Measurements from ENCODE around the gene ZFP92.

DNA sequence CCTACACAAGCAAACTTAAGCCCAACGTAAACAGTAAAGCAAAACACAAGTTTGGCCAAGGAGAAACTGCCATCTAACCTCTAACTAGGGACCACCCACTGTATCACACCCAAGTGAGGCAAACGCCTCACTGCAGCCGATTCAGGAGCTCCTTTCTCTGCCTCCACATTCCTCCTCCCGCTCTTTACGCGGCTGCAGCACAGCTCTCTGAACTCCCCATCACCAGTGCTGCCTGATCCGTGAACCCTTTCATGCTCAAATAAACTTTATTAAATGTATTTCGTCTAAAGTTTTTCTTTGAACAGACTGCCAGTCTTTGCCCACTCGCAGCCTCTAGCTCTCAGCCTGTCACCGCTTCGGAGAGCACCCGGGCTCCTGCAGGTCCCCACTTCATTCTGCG, 16.7 kb upstream of the ZFP92 start:
- TF ChIP-seq, protein P1, sequence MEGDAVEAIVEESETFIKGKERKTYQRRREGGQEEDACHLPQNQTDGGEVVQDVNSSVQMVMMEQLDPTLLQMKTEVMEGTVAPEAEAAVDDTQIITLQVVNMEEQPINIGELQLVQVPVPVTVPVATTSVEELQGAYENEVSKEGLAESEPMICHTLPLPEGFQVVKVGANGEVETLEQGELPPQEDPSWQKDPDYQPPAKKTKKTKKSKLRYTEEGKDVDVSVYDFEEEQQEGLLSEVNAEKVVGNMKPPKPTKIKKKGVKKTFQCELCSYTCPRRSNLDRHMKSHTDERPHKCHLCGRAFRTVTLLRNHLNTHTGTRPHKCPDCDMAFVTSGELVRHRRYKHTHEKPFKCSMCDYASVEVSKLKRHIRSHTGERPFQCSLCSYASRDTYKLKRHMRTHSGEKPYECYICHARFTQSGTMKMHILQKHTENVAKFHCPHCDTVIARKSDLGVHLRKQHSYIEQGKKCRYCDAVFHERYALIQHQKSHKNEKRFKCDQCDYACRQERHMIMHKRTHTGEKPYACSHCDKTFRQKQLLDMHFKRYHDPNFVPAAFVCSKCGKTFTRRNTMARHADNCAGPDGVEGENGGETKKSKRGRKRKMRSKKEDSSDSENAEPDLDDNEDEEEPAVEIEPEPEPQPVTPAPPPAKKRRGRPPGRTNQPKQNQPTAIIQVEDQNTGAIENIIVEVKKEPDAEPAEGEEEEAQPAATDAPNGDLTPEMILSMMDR (conservative IDR thresholded peaks at IDR 0.05; ENCODE audit: low read length), result no peak
- no peak for TF ChIP-seq EZH2phosphoT487 (IDR thresholded peaks at IDR 0.05; ENCODE audit: borderline replicate concordance)

Measured in Loucy (cell line).